ENCODE data around the gene PDK3.

Gene PDK3

DNA sequence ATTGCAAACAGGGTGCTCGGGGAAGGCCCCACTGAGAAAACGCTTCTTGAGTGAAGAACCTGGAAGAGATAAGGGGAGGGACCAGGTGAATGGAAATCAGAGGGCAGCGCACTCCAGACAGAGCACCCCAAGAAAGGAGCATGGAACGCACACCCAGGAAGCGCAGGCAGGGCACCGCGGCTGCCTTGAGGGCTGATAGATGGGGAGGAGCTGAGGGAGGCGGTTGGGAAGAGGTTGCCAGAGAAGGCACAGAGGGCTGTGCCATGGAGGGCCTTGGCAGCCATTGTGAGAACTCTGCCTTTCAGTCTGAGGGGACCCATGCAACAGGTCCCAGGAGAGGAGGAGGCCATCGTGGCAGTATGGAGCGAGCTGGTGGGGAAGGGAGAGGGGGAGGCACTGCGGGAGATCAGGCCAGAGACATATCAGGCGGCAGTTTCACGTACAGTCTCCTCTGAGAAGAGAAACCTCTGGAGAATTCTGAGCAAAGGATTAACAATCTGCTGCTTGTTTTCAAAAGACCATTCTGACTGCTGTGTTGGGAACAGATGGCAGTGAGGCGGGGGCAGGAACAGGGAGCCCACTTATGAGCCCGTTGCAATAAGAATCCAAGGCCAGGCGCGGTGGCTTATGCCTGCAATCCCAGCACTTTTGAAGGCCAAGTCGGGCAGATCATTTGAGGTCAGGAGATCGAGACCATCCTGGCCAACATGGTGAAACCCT lies 98.4 kb downstream of the PDK3 start:
- no peak for DNase-seq (ENCODE audit: low read depth)
- H3K4me3 ChIP-seq (ENCODE audit: low read depth, low read length) = no peak overlapping the region
- TF ChIP-seq POLR2A (IDR thresholded peaks at IDR 0.05; ENCODE audit: extremely low read depth, insufficient read length) = no peak
- TF ChIP-seq, protein P1, sequence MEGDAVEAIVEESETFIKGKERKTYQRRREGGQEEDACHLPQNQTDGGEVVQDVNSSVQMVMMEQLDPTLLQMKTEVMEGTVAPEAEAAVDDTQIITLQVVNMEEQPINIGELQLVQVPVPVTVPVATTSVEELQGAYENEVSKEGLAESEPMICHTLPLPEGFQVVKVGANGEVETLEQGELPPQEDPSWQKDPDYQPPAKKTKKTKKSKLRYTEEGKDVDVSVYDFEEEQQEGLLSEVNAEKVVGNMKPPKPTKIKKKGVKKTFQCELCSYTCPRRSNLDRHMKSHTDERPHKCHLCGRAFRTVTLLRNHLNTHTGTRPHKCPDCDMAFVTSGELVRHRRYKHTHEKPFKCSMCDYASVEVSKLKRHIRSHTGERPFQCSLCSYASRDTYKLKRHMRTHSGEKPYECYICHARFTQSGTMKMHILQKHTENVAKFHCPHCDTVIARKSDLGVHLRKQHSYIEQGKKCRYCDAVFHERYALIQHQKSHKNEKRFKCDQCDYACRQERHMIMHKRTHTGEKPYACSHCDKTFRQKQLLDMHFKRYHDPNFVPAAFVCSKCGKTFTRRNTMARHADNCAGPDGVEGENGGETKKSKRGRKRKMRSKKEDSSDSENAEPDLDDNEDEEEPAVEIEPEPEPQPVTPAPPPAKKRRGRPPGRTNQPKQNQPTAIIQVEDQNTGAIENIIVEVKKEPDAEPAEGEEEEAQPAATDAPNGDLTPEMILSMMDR (IDR thresholded peaks at IDR 0.05; ENCODE audit: low read depth, low read length) = no peak
- TF ChIP-seq, protein P2, sequence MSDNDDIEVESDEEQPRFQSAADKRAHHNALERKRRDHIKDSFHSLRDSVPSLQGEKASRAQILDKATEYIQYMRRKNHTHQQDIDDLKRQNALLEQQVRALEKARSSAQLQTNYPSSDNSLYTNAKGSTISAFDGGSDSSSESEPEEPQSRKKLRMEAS (IDR thresholded peaks at IDR 0.05; ENCODE audit: low read depth, low read length) = no peak
- TF ChIP-seq MYC (IDR thresholded peaks at IDR 0.05; ENCODE audit: low read depth, low read length) = no peak

DNA sequence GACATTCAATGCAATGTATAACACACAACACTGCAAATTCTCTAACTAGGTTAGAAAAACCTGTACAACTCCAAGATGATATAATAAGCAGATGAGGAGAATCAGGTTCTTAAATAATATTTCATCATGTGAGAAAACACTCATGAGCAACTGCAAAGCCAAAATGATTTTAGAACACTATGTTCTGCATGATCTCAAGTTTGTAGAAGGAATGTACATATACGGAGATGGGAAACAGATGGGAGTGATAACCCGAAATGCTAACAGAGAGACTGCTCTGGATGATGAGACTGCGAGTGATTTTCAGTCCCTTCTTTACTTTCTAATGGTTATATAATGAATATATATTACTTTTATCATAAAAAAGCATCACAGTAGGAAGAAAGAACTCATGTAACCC lies 101.2 kb downstream of the PDK3 start:
- H3K4me3 ChIP-seq (ENCODE audit: low read depth, low read length) = no peak overlapping the region
- no peak for DNase-seq (ENCODE audit: low read depth)
- no peak for TF ChIP-seq POLR2A (IDR thresholded peaks at IDR 0.05; ENCODE audit: extremely low read depth, insufficient read length)
- TF ChIP-seq MYC (IDR thresholded peaks at IDR 0.05; ENCODE audit: low read depth, low read length) = no peak
- TF ChIP-seq, protein P1 (IDR thresholded peaks at IDR 0.05; ENCODE audit: low read depth, low read length) = no peak
- TF ChIP-seq, protein P2 (IDR thresholded peaks at IDR 0.05; ENCODE audit: low read depth, low read length) = no peak

DNA sequence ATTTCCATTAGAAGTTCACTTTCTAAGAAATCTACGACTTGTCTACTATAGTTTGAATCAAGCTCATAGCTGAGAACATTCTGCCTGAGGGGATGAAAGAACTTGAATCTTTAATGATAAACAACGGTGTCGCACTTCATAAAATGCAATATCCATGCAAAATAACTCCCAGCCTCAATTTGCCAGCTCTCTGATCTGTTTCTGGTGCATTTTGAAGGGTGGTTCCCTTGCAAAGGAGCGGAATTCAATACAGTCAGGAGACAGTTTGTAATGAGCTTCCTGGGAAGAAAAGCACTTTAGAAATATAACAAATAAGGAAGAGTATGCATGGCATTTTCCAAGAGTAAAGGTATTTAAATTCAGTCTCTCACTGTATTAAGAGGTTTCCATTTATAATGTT lies 102.1 kb downstream of the PDK3 start:
- no peak overlapping the region for H3K4me3 ChIP-seq (ENCODE audit: low read depth, low read length)
- TF ChIP-seq, protein P1 (IDR thresholded peaks at IDR 0.05; ENCODE audit: low read depth, low read length) = no peak
- TF ChIP-seq POLR2A (IDR thresholded peaks at IDR 0.05; ENCODE audit: extremely low read depth, insufficient read length) = no peak
- TF ChIP-seq, protein P2 (IDR thresholded peaks at IDR 0.05; ENCODE audit: low read depth, low read length) = no peak
- no peak for TF ChIP-seq MYC (IDR thresholded peaks at IDR 0.05; ENCODE audit: low read depth, low read length)
- no peak for DNase-seq (ENCODE audit: low read depth)

DNA sequence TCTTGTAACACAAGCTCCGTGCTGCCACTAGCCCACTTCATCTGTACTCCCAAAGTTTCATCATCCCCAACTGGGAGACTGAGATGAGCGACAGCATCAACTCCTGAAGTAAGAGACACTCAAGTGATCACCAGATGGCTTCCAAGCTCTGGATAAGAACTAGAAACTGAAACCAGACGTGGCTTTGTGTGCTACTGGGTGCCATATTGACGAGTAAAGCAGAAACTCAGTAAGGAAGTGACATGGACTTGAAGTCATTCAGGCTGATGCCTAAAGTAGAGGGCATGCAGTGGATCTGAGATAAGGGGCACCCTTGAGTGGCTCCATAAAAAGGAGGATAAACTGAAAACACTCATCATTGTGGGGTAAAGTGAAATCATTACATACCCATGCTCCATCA lies 109.7 kb downstream of the PDK3 start:
- DNase-seq (ENCODE audit: low read depth) = peak; percentile 1

DNA sequence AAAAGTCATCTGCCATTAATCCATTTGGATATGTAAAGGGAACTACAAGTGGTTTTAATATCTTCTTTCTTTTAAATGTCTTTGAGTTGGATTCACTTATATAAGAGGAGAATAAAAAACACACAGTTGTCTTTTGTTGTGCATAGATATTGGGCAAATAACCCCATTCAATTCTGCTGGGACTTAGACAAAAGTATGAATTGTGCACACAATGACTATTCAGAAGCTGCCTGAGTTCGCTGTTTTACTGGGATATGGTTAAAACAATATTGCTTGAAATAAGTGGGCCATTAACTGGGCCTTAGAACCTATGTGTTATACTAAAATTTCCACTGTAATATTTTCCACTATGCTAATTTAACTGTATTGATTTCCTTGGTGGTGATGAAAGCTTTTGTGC lies 110.4 kb downstream of the PDK3 start:
- H3K4me3 ChIP-seq (ENCODE audit: low read depth, low read length) = no peak overlapping the region

More for the DNA sequence above, 109.7 kb downstream of the PDK3 start:
- TF ChIP-seq, protein P1 (IDR thresholded peaks at IDR 0.05; ENCODE audit: low read depth, low read length) = no peak
- TF ChIP-seq MYC (IDR thresholded peaks at IDR 0.05; ENCODE audit: low read depth, low read length) (no peak), POLR2A (IDR thresholded peaks at IDR 0.05; ENCODE audit: extremely low read depth, insufficient read length) (no peak)
- TF ChIP-seq, protein P2 (IDR thresholded peaks at IDR 0.05; ENCODE audit: low read depth, low read length) = no peak
- H3K4me3 ChIP-seq (ENCODE audit: low read depth, low read length) = no peak overlapping the region

More for the DNA sequence above, 110.4 kb downstream of the PDK3 start:
- DNase-seq (ENCODE audit: low read depth) = no peak
- TF ChIP-seq POLR2A (IDR thresholded peaks at IDR 0.05; ENCODE audit: extremely low read depth, insufficient read length) (no peak), MYC (IDR thresholded peaks at IDR 0.05; ENCODE audit: low read depth, low read length) (no peak)
- TF ChIP-seq, protein P2 (IDR thresholded peaks at IDR 0.05; ENCODE audit: low read depth, low read length) = no peak
- TF ChIP-seq, protein P1 (IDR thresholded peaks at IDR 0.05; ENCODE audit: low read depth, low read length) = no peak
